HG03066 (cell line): ENCODE measurements around the gene CACNA1C.
"Not testable (repeated sequence)": the region's sequence is repeated elsewhere in the genome, so short reads cannot be mapped to it uniquely, and the experiment has no call there.

Source experiments
- ATAC-seq: cut with Tn5 transposase; IDR thresholded peaks from one replicate; pipeline ENCODE4 v1.9.1; 2021; ENCODE audit warnings: low read depth; ENCODE audit not compliant: unreplicated experiment

The CACNA1C gene

GRCh38 chr12:2486796-2487195 lies 434.0 kb downstream of the CACNA1C start:
- ATAC-seq: no peak

- ATAC-seq: no peak
These were observed 434.5 kb downstream of the CACNA1C start for GRCh38 chr12:2487278-2487677.

- ATAC-seq: no peak
These were observed 435.3 kb downstream of the CACNA1C start for GRCh38 chr12:2488131-2488530.

- no peak for ATAC-seq
These were observed 435.8 kb downstream of the CACNA1C start for GRCh38 chr12:2488596-2488995.

- no peak for ATAC-seq
These were observed 436.5 kb downstream of the CACNA1C start for GRCh38 chr12:2489275-2489674.

- no peak for ATAC-seq
These were observed 438.0 kb downstream of the CACNA1C start for GRCh38 chr12:2490831-2491230.

- not testable (repeated sequence) for ATAC-seq
These were observed 438.6 kb downstream of the CACNA1C start for GRCh38 chr12:2491349-2491748.

GRCh38 chr12:2492236-2492635 lies 439.4 kb downstream of the CACNA1C start:
- ATAC-seq: no peak

GRCh38 chr12:2493086-2493485 lies 440.3 kb downstream of the CACNA1C start:
- ATAC-seq: no peak

GRCh38 chr12:2494486-2495192 lies 441.9 kb downstream of the CACNA1C start:
- ATAC-seq: no peak

GRCh38 chr12:2495417-2496112 lies 442.8 kb downstream of the CACNA1C start:
- no peak for ATAC-seq

GRCh38 chr12:2498964-2499500 lies 446.2 kb downstream of the CACNA1C start:
- no peak for ATAC-seq

- no peak for ATAC-seq
These were observed 448.8 kb downstream of the CACNA1C start for GRCh38 chr12:2501464-2502191.

- no peak for ATAC-seq
These were observed 450.2 kb downstream of the CACNA1C start for GRCh38 chr12:2503036-2503435.

- ATAC-seq: no peak
These were observed 451.0 kb downstream of the CACNA1C start for GRCh38 chr12:2503762-2504161.

- ATAC-seq: no peak
These were observed 451.8 kb downstream of the CACNA1C start for GRCh38 chr12:2504577-2504976.

GRCh38 chr12:2507814-2508213 lies 455.0 kb downstream of the CACNA1C start:
- ATAC-seq: no peak

GRCh38 chr12:2509137-2509536 lies 456.4 kb downstream of the CACNA1C start:
- ATAC-seq: no peak

- no peak for ATAC-seq
These were observed 457.3 kb downstream of the CACNA1C start for GRCh38 chr12:2510045-2510444.

GRCh38 chr12:2513141-2514037 lies 460.6 kb downstream of the CACNA1C start:
- no peak for ATAC-seq
